IPS-NIHi7 (cell line): Measurements from ENCODE around the gene RCAN3.
"Not testable (repeated sequence)": the region's sequence is repeated elsewhere in the genome, so short reads cannot be mapped to it uniquely, and the experiment has no call there.

Source experiments
- DNase-seq: peaks from one replicate; pipeline ENCODE4 v3.0.0; 2012; ENCODE audit warnings: mixed read lengths; ENCODE audit errors: extremely low spot score

RCAN3 gene

DNA sequence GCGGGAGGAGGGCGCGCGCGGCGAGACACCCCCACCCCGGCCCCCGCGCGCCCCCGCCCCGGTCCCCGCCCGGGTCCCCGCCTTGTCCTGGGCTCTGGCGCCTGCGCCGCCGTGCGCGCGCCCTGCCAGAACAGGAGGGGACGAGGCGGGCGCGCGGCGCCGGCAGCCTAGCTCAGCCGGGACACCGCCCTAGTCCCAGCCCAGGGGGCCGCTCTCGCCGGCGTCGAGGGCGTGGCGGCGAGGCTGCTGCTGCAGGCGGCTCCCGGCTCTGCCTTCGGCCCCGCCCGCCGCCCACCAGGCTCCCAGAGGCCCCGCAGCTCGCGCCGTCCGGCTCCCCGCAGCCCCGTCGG, at the start of gene RCAN3:
Gene RCAN3, plus strand, starts transcription at position 128 of the 350 bp plus-strand sequence. CDS start 11,537 bp downstream, outside the sequence.
- DNase-seq = peak; percentile 98

DNA sequence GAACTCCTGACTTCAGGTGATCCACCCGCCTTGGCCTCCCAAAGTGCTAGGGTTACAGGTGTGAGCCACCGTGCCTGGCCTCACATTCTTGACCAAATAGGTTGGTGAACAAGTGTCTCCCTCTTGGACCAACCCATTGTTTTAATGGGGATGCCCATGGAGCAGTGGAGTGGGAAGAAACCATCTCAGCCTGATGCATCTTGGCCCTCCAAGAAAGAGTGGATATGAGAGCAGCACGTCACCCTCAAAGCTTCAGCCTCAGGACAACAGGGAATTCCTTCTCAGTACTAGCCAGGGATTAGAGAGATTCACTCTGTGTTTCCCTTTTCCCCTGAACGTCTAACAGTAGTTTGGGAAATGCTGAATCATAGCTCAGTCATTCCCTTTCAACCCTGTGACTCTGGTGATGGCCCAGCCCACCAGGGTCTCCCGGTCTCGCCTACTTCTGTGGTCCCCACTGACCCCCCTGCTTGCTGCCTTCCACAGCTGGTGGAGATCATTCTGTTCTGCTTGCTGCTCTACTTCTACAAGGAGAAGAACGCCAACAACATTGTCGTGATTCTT, 49.6 kb upstream of the RCAN3 start:
- no peak for DNase-seq

DNA sequence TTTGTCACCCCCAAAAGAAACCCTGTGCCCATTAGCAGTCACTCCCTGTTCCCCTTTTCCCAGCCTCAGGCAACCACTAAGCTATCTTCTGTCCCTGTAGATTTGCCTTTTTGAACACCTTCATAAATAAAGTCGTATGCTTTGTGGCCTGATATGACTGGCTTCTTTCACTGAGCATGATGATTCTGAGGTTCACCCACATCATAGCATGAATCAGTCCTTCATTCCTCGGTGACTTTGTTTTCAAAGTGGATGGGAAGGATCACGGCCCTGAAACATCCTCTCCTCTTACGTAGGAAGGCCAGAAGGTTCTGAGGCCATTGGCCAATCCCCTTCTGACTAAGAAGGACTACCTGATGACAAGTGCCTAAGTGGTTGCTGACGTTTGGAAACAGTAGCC, 48.0 kb upstream of the RCAN3 start:
- no peak for DNase-seq

DNA sequence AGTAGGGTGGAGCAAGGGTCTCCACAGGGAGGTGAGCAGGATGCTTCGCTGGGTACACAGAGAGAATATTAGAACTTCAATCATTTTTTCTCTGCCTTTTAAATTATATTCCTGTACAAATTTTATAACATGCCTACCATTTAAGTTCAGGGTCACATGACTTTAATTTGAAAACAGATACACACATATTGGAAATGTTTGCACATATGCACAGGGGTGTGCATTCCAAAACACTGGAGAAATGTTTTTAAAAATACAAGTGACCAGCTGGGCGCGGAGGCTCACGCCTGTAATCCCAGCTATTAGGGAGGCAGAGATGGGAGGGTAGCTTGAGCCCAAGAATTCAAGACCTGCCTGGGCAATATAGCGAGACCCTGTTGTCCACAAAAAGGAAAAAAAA, 47.4 kb upstream of the RCAN3 start:
- no peak for DNase-seq

DNA sequence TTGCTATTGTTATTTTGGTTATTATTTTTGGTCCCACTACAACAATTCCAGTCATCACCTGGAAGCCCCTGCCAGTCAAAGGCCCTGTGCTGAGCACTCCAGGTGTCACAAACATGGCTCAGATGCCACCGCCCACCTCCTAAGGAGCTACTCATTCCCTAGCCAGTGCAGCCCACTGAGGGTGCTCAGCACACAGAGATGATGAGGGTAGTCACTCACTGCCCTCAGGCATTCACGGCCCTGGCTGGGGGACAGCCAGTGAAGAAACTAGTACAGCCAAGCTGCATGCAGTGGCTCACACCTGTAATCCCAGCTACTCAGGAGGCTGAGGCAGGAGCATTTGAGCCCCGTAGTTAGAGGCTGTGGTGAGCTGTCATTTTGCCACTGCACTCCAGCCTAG, 44.8 kb upstream of the RCAN3 start:
- no peak for DNase-seq

DNA sequence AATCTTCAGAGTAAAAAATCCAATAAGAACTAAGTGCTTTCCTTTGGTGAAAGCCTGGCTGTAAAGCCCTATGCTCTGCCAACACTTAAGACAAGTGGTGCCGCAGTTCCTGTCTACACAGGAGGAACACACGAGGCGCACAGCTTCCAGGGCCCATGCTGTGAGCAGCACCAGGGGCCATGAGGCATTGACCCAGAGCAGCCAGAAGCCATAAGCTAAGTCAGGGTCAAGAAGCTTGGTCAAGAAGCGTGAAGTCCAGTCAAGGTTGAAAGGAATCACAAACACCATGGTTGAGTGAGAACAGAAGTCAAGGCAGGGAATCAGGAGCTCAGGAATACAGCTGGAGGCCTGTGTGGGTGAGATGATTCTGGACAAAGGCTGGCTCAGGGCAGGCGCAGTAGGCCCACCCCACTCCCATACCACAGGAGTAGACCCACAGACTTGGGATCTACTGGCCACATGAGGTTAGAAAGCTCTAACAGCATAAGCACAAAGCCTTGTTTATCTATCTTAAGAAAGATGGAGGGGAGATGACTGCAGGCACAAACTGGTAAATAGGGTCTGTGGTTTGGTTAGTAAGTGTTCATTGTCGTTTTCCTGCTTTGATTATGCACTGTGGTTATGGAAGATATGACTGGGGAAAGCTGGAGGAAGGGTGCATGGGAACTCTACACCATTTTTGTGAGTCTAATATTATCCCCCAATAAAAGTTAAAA, 42.9 kb upstream of the RCAN3 start:
- no peak for DNase-seq

DNA sequence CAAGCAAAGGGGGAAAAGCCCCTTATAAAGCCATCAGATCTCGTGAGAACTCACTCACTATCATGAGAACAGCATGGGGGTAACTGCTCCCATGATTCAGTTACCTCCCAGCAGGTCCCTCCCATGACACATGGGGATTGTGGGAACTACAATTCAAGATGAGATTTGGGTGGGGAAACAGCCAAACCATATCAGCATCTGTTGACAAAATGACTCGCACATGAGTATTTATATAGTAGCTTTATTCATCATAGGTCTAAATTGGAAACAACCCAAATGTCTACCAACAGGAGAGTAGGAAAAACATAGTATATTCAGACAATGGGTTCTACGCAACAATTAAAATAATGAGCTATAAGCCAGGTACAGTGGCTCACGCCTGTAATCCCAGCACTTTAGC, 40.5 kb upstream of the RCAN3 start:
- DNase-seq = not testable (repeated sequence)

DNA sequence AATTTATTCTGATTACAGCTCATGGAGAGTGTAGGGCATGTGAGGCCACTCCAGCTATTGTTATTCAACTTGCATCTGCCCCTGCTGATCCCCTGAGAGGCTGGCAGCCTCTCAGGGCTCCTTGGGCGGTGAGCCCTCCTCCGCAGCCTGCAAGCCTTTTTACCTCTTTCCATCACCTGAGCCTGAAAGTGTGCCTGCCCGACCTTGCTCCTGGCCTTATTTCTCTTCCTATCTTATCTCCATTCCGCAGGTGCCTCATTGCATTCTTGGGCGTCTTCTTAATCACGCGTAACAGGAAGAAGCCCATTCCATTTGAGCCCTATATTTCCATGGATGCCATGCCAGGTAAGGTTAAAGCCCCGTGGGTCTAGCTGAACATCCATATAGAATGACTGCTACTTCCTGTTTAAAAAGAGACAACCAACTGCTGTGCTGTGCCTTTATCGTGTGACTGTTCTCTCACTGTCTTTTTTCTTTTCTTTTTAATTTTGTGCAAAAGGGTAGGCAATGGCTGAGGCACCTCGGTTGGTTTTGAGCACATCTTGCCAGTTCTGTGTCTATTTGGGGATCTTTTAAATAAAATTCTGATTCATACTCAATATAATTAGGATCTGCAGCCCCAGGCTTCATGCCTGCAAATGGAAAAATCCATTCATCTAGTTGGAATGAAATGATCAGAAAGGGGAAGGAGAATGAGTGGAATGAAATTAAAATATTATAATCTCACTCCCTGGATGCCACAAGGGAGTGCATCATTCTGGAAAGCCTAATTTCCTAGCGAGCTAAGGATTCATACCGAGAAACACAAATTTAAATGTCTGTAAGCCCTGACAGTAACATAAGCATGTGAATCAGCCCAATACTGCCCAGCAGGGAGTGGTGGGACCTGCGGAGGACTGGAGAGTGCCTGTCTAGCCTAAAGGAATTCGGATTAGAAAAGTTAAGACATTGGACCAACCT, 38.6 kb upstream of the RCAN3 start:
- peak; percentile 79 for DNase-seq

DNA sequence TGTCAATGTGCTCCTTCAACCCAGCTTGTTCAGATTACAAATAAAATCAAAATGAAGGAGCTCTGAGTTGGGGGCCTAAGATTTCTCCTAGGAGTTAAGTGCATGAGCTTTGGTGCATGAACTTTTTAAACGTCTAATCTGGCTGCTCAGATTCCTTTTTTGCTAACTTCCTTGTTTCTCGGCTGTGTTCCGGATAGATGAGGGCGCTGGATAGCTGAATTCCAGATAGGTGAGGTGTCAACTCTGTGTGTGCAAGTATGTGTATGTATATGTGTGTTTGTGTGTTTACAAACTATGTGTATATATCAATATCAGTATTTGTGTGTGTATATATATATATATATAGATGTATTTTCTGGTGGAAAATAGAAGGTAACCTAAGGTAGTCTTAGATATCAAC, 37.5 kb upstream of the RCAN3 start:
- no peak for DNase-seq

DNA sequence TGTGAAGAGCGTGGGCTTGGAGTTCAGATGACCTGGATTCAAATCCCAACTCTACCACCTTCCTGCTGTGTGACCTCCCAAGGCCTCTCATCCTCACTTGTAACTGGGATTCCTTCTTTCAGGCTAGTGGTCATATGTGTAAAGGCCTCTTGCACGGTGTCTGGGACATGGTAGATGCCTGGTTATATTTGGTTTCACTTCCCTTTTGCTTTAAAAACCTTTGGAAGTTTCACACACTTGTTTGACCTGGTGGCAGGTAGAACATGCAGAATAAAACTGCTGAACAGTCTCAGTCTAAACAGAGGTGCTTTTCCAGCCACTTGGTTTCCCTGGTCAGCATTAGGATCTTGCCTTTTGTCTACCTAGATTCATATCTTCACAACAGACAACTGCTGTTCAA, 37.0 kb upstream of the RCAN3 start:
- DNase-seq = no peak

DNA sequence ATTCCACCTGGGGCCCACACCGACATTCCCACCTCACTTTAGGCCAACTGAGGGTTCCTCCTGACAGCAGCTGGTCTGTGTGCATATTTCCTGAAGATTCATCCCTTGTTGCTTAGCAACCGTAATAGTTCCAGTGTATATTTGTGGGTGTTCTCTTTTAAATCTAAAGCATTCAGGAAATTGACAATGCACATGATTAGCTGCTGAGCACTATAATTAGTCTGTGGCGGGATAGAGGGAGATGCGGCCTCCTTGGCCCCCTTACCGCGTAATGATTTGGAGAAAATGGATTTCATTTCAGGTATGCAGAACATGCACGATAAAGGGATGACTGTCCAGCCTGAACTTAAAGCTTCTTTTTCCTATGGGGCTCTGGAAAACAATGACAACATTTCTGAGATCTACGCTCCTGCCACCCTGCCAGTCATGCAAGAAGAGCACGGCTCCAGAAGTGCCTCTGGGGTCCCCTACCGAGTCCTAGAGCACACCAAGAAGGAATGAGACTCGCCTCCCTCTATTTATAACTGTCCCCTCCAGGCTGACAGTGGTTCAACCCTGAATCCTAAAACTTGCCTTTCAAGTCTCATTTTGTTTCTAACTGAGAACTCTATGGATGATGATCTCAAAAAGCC, 33.8 kb upstream of the RCAN3 start:
- no peak for DNase-seq

DNA sequence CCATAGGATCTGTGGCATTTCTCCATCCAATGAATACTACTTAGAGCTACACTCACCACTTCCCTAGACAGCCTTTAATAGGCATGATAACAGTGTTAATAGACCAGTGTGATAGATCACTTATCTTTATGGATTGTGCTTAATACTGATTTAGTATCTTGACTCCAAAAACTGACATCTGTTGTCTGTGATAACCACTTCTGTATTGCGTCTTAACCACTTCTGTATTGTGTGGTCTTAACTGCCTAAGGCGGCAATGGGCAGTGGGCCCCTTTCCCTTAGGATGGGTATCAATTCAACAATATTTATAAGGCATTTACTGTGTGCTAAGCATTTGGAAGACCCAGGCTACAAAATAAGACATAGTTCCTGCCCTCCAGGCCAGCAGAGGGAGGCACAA, 32.0 kb upstream of the RCAN3 start:
- DNase-seq = no peak

DNA sequence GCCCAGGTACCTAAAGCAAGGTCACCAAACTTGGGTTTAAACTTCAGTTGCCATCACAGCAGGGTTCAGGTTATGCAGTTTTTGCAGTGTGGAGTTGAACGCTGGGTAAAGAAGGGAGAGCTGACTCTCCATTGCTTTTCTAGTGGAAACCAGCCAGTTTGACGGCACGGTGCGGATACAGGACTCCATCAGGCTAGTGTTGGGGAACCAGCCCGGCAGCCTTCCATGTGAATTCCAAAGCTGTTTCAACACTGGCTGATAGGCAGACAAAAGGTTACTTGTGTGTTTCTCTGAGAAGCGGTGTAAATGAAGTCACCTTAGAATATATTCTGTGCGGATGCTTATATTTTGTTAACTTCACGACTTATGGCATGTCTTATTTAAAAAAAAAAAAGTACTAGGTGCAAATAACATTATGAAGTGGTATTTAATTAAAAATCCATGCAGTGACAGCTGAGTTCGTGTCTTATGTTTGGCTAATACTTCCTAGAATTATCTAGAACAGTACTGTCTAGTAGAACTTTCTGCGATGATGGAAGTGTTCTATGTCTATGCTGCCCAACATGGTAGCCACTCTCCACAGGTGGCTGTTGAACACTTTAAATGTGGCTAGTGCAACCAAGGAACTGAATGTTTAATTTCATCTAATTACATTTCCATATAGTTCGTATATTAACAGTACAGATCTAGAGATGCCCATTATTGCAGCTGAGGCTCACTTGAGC, 29.9 kb upstream of the RCAN3 start:
- no peak for DNase-seq

DNA sequence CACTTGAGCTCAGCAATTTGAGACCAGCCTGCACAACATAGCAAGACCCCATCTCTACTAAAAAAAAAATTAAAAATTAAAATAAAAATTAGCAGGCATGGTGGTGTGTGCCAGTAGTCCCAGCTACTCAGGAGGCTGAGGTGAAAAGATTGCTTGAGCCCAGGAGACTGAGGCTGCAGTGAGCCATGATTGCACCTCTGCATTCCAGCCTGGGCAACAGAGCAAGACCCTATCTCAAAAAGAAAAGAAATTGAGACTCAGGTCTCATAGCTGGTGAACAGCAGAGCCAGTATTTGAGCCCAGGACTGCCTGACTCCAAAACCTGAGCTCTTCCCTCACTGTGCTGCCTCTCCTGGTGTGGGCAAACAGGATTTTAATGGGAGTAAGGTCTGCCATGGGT, 28.4 kb upstream of the RCAN3 start:
- no peak for DNase-seq

DNA sequence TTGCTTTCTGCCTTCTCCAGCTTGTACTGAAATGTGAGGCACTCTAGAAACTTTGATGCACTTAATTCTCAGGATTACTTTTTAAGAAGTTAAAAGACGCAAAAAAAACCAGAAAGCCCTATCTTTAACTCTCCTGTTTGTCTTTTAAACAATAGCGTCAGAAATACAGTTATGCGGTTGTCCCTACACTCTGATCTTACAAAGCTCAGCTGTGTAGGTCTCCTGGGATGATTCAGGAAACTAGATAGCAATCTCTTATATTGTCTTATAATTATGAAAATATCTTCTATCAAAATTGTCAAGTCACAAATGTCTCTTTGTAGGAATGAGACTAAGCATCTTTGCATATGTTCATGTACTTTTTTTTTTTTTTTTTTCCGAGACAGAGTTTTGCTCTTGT, 26.9 kb upstream of the RCAN3 start:
- DNase-seq = no peak

DNA sequence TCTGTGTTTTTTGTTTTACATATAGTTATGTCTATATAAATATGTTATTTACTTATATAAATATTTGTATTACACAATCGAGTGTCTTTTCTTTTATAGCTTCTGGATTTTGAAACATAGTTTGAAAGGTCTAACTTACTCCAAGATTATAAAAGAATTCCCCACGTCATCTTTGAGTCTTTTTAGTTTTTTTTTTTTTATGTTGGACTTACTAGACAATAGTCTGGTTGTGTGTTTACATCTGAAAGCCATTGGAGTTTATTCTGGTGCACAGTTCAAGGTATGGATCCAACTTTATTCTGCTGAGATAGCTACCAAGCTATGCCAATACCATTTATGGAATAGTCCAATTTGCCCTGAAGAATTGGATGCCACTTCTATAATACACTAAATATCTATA, 26.1 kb upstream of the RCAN3 start:
- DNase-seq = no peak

DNA sequence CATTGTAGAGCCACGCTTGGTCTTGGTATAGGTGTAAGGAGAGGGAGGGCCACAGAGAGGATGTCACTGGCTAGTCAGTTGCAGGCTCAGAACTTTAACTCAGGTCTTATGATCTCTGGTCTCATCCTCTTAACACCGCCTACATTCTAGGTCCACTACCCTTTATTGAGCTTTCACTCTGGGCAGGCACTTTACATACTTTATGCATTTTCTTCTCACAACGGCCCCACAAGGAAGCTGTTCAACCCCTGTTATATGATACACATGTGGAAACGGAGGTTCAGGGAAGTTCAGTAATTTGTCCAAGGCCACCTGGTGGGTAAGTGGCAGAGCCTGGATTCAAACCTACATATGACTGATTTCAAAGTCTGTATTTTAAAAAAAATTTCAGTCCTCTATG, 25.3 kb upstream of the RCAN3 start:
- no peak for DNase-seq

DNA sequence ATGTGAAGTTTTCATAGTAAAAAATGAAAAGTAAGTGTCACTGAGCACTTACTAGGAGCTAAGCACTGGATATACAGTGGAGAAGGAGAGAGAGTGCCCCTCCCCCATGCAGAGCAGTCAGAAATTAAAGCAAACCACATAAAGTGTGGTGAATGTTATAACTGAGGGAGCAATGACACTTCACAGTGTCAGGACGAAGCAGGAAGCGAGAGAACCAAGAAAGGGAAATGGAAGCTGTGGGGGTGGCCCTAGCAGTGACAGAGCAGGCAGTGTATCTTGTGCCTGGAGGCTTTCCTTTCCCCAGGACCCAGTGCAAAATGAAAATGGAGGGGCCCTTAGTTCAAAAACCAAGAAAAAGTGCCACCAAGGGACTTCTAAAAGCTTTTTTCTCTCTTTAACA, 21.5 kb upstream of the RCAN3 start:
- peak; percentile 40 for DNase-seq

DNA sequence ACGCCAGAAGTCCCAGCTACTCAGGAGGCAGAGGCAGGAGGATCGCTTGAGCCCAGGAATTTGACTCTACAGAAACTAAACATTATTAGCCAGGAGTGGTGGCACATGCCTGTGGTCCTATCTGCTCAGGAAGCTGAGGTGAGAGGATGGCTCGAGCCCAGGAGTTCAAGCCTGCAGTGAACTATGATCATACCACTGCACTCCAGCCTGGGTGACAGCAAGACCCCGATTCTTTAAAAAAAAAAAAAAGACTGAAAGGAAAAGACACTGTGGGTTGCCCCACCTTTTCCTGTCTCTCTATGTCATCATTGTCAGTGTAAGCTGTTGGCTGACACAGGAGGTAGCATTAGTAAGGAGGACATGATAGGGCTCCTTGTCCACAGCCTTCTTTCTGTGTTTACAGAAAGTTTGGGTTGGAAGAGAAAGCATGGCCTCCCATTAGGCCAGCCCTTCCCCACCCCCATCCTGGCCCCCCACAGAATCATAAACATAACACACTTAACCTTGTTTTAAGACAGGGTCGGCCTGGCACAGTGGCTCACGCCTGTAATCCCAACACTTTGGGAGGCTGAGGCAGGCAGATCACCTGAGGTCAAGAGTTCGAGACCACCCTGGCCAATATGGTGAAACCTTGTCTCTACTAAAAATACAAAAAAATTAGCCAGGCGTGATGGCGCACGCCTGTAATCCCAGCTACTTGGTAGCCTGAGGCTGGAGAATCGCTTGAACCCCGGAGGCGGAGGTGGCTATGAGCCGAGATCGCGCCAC, 20.6 kb upstream of the RCAN3 start:
- DNase-seq = no peak

DNA sequence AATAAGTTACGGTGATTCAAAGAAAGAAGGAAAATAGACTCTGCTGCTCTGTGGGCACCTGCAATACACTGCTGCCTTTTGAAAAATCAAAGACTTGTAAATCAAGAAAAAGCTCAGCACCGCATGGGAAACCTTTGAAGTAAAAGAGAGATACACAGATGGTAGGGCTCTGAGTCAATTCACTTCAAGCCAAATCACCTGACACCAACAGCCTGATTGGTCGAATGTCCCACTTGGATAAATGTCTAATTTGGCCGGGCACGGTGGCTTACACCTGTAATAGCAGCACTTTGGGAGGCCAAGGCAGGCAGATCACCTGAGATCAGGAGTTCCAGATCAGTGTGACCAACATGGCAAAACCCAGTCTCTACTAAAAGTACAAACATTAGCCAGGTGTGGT, 19.2 kb upstream of the RCAN3 start:
- no peak for DNase-seq

DNA sequence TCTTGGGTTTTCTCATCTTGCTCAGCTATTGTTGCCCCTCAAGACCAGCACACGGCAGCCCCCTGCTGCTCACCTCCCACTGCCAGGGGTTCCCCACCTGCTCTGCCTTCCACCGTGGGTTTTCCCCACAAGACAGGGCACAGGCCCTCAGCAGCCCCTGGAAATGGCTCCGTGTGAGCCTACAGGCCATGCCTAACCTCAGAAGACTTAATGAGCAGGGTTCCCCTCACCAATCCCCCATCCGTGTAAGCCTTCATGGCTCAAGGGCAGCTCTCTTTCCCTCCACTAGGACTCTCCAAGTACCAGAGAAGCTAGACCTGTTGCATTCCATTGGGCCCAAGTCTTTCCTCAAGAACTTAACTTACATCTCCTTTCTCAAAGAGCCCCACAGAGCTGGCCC, 18.4 kb upstream of the RCAN3 start:
- DNase-seq = no peak
